HEK293T (cell line): ENCODE results near the gene ADA.

Source experiments
- CTCF ChIA-PET: fragments of 350-600 bp; formaldehyde crosslinking; extraction: SDS; loops from one replicate; lab custom pipeline; 2021; ENCODE audit warnings: antibody characterized with exemption, inconsistent platforms; lab: Yijun Ruan, JAX
- POLR2A ChIA-PET: fragments of 350-600 bp; formaldehyde crosslinking; extraction: SDS; loops from one replicate; lab custom pipeline; 2020; ENCODE audit warnings: antibody characterized with exemption, inconsistent platforms; lab: Yijun Ruan, JAX
- DNase-seq: peaks from one replicate; pipeline ENCODE4 v3.0.0; 2012; ENCODE audit warnings: mixed read lengths; ENCODE audit errors: extremely low spot score
- ARNT ChIP-seq: fragments of 450-650 bp; IDR thresholded peaks from 2 replicates; pipeline ENCODE4 v1.6.1; 2017; ENCODE audit warnings: mild to moderate bottlenecking
- BHLHE40 ChIP-seq: fragments of 450-650 bp; IDR thresholded peaks from 2 replicates; pipeline ENCODE4 v1.6.1; 2016; ENCODE audit warnings: mild to moderate bottlenecking, moderate library complexity, borderline replicate concordance
- CTBP1 ChIP-seq: fragments of 450-650 bp; IDR thresholded peaks from 2 replicates; pipeline ENCODE4 v1.6.1; 2016; ENCODE audit warnings: borderline replicate concordance
- ELF4 ChIP-seq: fragments of 450-650 bp; IDR thresholded peaks from 2 replicates; pipeline ENCODE4 v1.6.1; 2017; ENCODE audit warnings: antibody characterized with exemption
- FOXA1 ChIP-seq: fragments of 450-650 bp; IDR thresholded peaks from 2 replicates; pipeline ENCODE4 v1.6.1; 2016; ENCODE audit warnings: mild to moderate bottlenecking
- FOXK2 ChIP-seq: fragments of 450-650 bp; IDR thresholded peaks from 2 replicates; pipeline ENCODE4 v1.6.1; 2016; ENCODE audit warnings: mild to moderate bottlenecking
- FOXM1 ChIP-seq: fragments of 450-650 bp; IDR thresholded peaks from 2 replicates; pipeline ENCODE4 v1.6.1; 2017; ENCODE audit warnings: mild to moderate bottlenecking, borderline replicate concordance
- HDGF ChIP-seq: fragments of 450-650 bp; IDR thresholded peaks from 2 replicates; pipeline ENCODE4 v1.6.1; 2017; ENCODE audit warnings: antibody characterized with exemption, borderline replicate concordance
- L3MBTL2 ChIP-seq: fragments of 450-650 bp; conservative IDR thresholded peaks from 2 replicates; pipeline ENCODE4 v1.6.1; 2016; ENCODE audit warnings: mild to moderate bottlenecking
- LEF1 ChIP-seq: fragments of 450-650 bp; IDR thresholded peaks from 2 replicates; pipeline ENCODE4 v1.6.1; 2017; ENCODE audit warnings: mild to moderate bottlenecking, borderline replicate concordance
- NFRKB ChIP-seq: fragments of 450-650 bp; IDR thresholded peaks from 2 replicates; pipeline ENCODE4 v1.6.1; 2016; ENCODE audit warnings: mild to moderate bottlenecking, moderate library complexity
- PKNOX1 ChIP-seq: fragments of 450-650 bp; IDR thresholded peaks from 2 replicates; pipeline ENCODE4 v1.6.1; 2016
- SP1 ChIP-seq: fragments of 450-650 bp; IDR thresholded peaks from 2 replicates; pipeline ENCODE4 v1.6.1; 2017
- SUZ12 ChIP-seq: fragments of 450-650 bp; IDR thresholded peaks from 2 replicates; pipeline ENCODE4 v1.6.1; 2016; ENCODE audit warnings: mild to moderate bottlenecking
- TARDBP ChIP-seq: fragments of 450-650 bp; IDR thresholded peaks from 2 replicates; pipeline ENCODE4 v1.6.1; 2016
- ZNF384 ChIP-seq: fragments of 450-650 bp; IDR thresholded peaks from 2 replicates; pipeline ENCODE4 v1.6.1; 2016

The ADA gene

GRCh38 chr20:44621939-44622338 lies 29.6 kb downstream of the ADA start:
- ChIA-PET POLR2A (no interaction called here), CTCF (no interaction called here)
- TF ChIP-seq PKNOX1 (no peak), ZNF384 (no peak), FOXA1 (no peak), FOXM1 (no peak), TARDBP (no peak), LEF1 (no peak), ELF4 (no peak), HDGF (no peak), SUZ12 (no peak), L3MBTL2 (no peak), BHLHE40 (no peak), SP1 (no peak), CTBP1 (no peak)
- no peak for DNase-seq

GRCh38 chr20:44621325-44621724 lies 30.2 kb downstream of the ADA start:
- TF ChIP-seq FOXA1 (no peak), CTBP1 (no peak)
- ChIA-PET CTCF (no interaction called here), POLR2A (no interaction called here)
- no peak for DNase-seq

GRCh38 chr20:44620030-44620429 lies 31.5 kb downstream of the ADA start:
- no peak for DNase-seq
- POLR2A ChIA-PET: no interaction called here
- CTCF ChIA-PET: no interaction called here
- TF ChIP-seq NFRKB: no peak
- TF ChIP-seq LEF1: no peak
- TF ChIP-seq SUZ12: no peak
- no peak for TF ChIP-seq ARNT
- TF ChIP-seq TARDBP: no peak
- TF ChIP-seq CTBP1: no peak
- TF ChIP-seq FOXA1: no peak
- no peak for TF ChIP-seq SP1
- TF ChIP-seq L3MBTL2: no peak
- no peak for TF ChIP-seq HDGF

- no peak for DNase-seq
- POLR2A ChIA-PET: interaction anchor here (1.2 kb wide), 1 partner anchor 144 kb away, joined by 3 read pairs; the partner anchor contains the start of gene TTPAL
- CTCF ChIA-PET: no interaction called here
- TF ChIP-seq SUZ12: no peak
- no peak for TF ChIP-seq ZNF384
- TF ChIP-seq FOXM1: no peak
- no peak for TF ChIP-seq L3MBTL2
Observed at GRCh38 chr20:44619294-44619693, 32.2 kb downstream of the ADA start.

GRCh38 chr20:44618318-44618731 lies 33.2 kb downstream of the ADA start:
- ChIA-PET POLR2A (interaction anchor here (1.1 to 1.2 kb wide), 2 partner anchors 143 kb away, joined by 3 read pairs; partner anchors contain the start of gene TTPAL), CTCF (no interaction called here)
- DNase-seq: no peak
- no peak for TF ChIP-seq NFRKB
- no peak for TF ChIP-seq ARNT
- no peak for TF ChIP-seq SP1
- no peak for TF ChIP-seq L3MBTL2
- no peak for TF ChIP-seq TARDBP
- TF ChIP-seq FOXA1: no peak
- TF ChIP-seq FOXK2: no peak
- no peak for TF ChIP-seq ZNF384
- TF ChIP-seq PKNOX1: no peak
- no peak for TF ChIP-seq FOXM1
- TF ChIP-seq SUZ12: no peak
- TF ChIP-seq HDGF: no peak

GRCh38 chr20:44616604-44616964 lies 34.9 kb downstream of the ADA start:
- DNase-seq: no peak
- no peak for TF ChIP-seq ARNT
- TF ChIP-seq FOXA1: no peak
- no peak for TF ChIP-seq CTBP1
- TF ChIP-seq L3MBTL2: no peak
- no peak for TF ChIP-seq SP1
- ChIA-PET POLR2A (no interaction called here), CTCF (interaction anchor here (0.7 kb wide), 1 partner anchor 14 kb away, joined by 3 read pairs; no protein-coding TSS in a partner anchor)

- CTCF ChIA-PET: interaction anchor here (0.7 kb wide), 1 partner anchor 13 kb away, joined by 3 read pairs; no protein-coding TSS in a partner anchor
- TF ChIP-seq FOXK2 (no peak), FOXA1 (no peak), NFRKB (no peak), PKNOX1 (no peak)
- DNase-seq: no peak
- POLR2A ChIA-PET: no interaction called here
Observed at GRCh38 chr20:44615876-44616603, 35.5 kb downstream of the ADA start.
